ENCODE data around the gene SERPINA4. TPM values are rescaled to one million over a fixed set of nuclear protein-coding genes. Genes with fewer than 3 reads are reported as not detected.

SERPINA4 gene
- total and polyA plus RNA-seq, 2 donors (not counting 3 experiments of a cell fraction or from before 2014, with no cell fraction given): not detected

DNA sequence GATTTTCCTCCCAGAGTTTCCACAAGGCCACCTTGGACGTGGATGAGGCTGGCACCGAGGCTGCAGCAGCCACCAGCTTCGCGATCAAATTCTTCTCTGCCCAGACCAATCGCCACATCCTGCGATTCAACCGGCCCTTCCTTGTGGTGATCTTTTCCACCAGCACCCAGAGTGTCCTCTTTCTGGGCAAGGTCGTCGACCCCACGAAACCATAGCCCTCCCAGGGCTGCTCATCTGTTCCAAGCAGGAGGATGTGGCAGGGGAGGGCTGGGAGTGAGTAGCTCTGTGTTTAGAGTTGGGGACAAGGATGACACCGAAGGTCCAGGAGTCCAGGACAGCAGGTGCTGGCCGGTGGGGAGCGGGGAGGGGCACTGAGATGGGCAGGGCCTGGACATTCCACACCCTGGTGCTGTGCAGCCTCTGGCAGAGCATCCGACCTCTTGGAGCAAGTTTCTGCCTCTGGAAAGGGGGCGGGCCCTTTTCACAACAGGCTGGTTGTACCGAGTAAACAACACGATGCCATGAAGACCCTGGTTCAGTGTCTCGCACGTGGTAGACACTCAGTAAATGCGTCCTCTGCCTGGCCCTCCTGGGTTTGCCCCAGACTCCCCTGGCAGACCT lies 8.2 kb downstream of the SERPINA4 start:
- H3K9me3 ChIP-seq (replicated peaks; ENCODE audit: control insufficient read depth, insufficient read depth, low read length): no peaks in the 10 kb centered on the region
- no peaks in the 10 kb centered on the region for H3K4me1 ChIP-seq (ENCODE audit: control insufficient read depth, extremely low read depth, insufficient read depth, low read length)
- intact Hi-C loops (cut with micrococcal nuclease): no loop called here
- dilution Hi-C loops (cut with MboI; ENCODE audit: extremely low pct_ligation_motif_present, low sequenced_read_pairs): no loop called here
- BruUV-seq (replicated peaks): no TSS peak
- ChIA-PET CTCF (no interaction called here), POLR2A (no interaction called here)
- no peaks in the 10 kb centered on the region for H3K27me3 ChIP-seq (ENCODE audit: control insufficient read depth in 2 of 2, insufficient read depth in 2 of 2, low read length in 2 of 2)
- no peak overlapping the region for H3K9ac ChIP-seq (replicated peaks; ENCODE audit: extremely low read depth, insufficient read depth, low read length)
- H3K27ac ChIP-seq (ENCODE audit: insufficient read depth, low read depth, low read length): no peak overlapping the region
- no peaks in the 10 kb centered on the region for H3K9me1 ChIP-seq (replicated peaks; ENCODE audit: control insufficient read depth, extremely low read depth, insufficient read depth, low read length)
- no peak overlapping the region for H3K4me2 ChIP-seq (ENCODE audit: insufficient read depth, low read length)
- no peaks in the 10 kb centered on the region for H3K79me2 ChIP-seq (ENCODE audit: control insufficient read depth, insufficient read depth, low read length)
- no peaks in the 10 kb centered on the region for H3K36me3 ChIP-seq (ENCODE audit: control insufficient read depth in 2 of 2, extremely low read depth in 1 of 2, insufficient read depth in 2 of 2, low read length in 2 of 2)
- H2AFZ ChIP-seq (ENCODE audit: low read depth, low read length): no peak overlapping the region
- FAIRE-seq (no peak), DNase-seq (ENCODE audit: low read depth, low spot score) (no peak)
- H3K4me3 ChIP-seq (replicated peaks in 1 of 3; ENCODE audit: insufficient read depth in 1 of 3, low read depth in 1 of 3, low read length in 3 of 3): no peak overlapping the region
- no peaks in the 10 kb centered on the region for H4K20me1 ChIP-seq (replicated peaks; ENCODE audit: control insufficient read depth, extremely low read depth, insufficient read depth, low read length)
- no peak for TF ChIP-seq EZH2 (IDR thresholded peaks at IDR 0.05; ENCODE audit: borderline replicate concordance, low read depth, low read length, severe bottlenecking)
- no peak for TF ChIP-seq POLR2A (IDR thresholded peaks at IDR 0.05; ENCODE audit: low read depth, low read length)
- TF ChIP-seq, protein P1, sequence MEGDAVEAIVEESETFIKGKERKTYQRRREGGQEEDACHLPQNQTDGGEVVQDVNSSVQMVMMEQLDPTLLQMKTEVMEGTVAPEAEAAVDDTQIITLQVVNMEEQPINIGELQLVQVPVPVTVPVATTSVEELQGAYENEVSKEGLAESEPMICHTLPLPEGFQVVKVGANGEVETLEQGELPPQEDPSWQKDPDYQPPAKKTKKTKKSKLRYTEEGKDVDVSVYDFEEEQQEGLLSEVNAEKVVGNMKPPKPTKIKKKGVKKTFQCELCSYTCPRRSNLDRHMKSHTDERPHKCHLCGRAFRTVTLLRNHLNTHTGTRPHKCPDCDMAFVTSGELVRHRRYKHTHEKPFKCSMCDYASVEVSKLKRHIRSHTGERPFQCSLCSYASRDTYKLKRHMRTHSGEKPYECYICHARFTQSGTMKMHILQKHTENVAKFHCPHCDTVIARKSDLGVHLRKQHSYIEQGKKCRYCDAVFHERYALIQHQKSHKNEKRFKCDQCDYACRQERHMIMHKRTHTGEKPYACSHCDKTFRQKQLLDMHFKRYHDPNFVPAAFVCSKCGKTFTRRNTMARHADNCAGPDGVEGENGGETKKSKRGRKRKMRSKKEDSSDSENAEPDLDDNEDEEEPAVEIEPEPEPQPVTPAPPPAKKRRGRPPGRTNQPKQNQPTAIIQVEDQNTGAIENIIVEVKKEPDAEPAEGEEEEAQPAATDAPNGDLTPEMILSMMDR (IDR thresholded peaks at IDR 0.05; ENCODE audit: extremely low read depth in 1 of 2, insufficient read depth in 1 of 2, low read depth in 1 of 2, low read length in 2 of 2): no peak

- H3K9ac ChIP-seq (replicated peaks; ENCODE audit: extremely low read depth, insufficient read depth, low read length): no peak overlapping the region
- no peaks in the 10 kb centered on the region for H3K4me1 ChIP-seq (ENCODE audit: control insufficient read depth, extremely low read depth, insufficient read depth, low read length)
- ChIA-PET POLR2A (no interaction called here), CTCF (no interaction called here)
- no peaks in the 10 kb centered on the region for H3K27me3 ChIP-seq (ENCODE audit: control insufficient read depth in 2 of 2, insufficient read depth in 2 of 2, low read length in 2 of 2)
- TF ChIP-seq FOS (IDR thresholded peaks at IDR 0.05; ENCODE audit: borderline replicate concordance, insufficient read depth, low read length) (no peak), EZH2 (IDR thresholded peaks at IDR 0.05; ENCODE audit: borderline replicate concordance, low read depth, low read length, severe bottlenecking) (no peak), POLR2AphosphoS5 (IDR thresholded peaks at IDR 0.05; ENCODE audit: insufficient read depth, low read depth, low read length) (no peak), MYC (IDR thresholded peaks at IDR 0.05; ENCODE audit: low read depth, low read length) (no peak), MAX (IDR thresholded peaks at IDR 0.05; ENCODE audit: insufficient read depth, insufficient read length) (no peak), GATA2 (IDR thresholded peaks at IDR 0.05; ENCODE audit: insufficient read depth, insufficient read length, low read depth, low read length) (no peak), POLR2A (IDR thresholded peaks at IDR 0.05; ENCODE audit: low read depth, low read length) (no peak), JUN (IDR thresholded peaks at IDR 0.05; ENCODE audit: borderline replicate concordance, insufficient read depth, insufficient read length, low read depth) (no peak)
- TF ChIP-seq, protein P1 (IDR thresholded peaks at IDR 0.05; ENCODE audit: extremely low read depth in 1 of 2, insufficient read depth in 1 of 2, low read depth in 1 of 2, low read length in 2 of 2): no peak
- intact Hi-C loops (cut with micrococcal nuclease) (no loop called here), dilution Hi-C loops (cut with MboI; ENCODE audit: extremely low pct_ligation_motif_present, low sequenced_read_pairs) (no loop called here)
- H3K36me3 ChIP-seq (ENCODE audit: control insufficient read depth in 2 of 2, extremely low read depth in 1 of 2, insufficient read depth in 2 of 2, low read length in 2 of 2): no peaks in the 10 kb centered on the region
- DNase-seq (ENCODE audit: low read depth, low spot score) (no peak), FAIRE-seq (no peak)
- H3K4me2 ChIP-seq (ENCODE audit: insufficient read depth, low read length): no peak overlapping the region
- H4K20me1 ChIP-seq (replicated peaks; ENCODE audit: control insufficient read depth, extremely low read depth, insufficient read depth, low read length): no peaks in the 10 kb centered on the region
- H3K9me3 ChIP-seq (replicated peaks; ENCODE audit: control insufficient read depth, insufficient read depth, low read length): no peaks in the 10 kb centered on the region
- H2AFZ ChIP-seq (ENCODE audit: low read depth, low read length): no peak overlapping the region
- no peak overlapping the region for H3K4me3 ChIP-seq (replicated peaks in 1 of 3; ENCODE audit: insufficient read depth in 1 of 3, low read depth in 1 of 3, low read length in 3 of 3)
- H3K9me1 ChIP-seq (replicated peaks; ENCODE audit: control insufficient read depth, extremely low read depth, insufficient read depth, low read length): no peaks in the 10 kb centered on the region
- no TSS peak for BruUV-seq (replicated peaks)
- no peaks in the 10 kb centered on the region for H3K79me2 ChIP-seq (ENCODE audit: control insufficient read depth, insufficient read depth, low read length)
- H3K27ac ChIP-seq (ENCODE audit: insufficient read depth, low read depth, low read length): no peak overlapping the region
Observed at GRCh38 chr14:94570002-94570400, 8.8 kb downstream of the SERPINA4 start.

Measured in endothelial cell of umbilical vein (primary cell).